Astrocyte (in vitro differentiated cells and primary cell): ENCODE data around the gene USHBP1. TPM values are rescaled to one million over a fixed set of nuclear protein-coding genes. Genes with fewer than 3 reads are reported as not detected.

Source experiments
- DNase-seq: peaks from one replicate; pipeline ENCODE4 v3.0.0-alpha.2; 2010; ENCODE audit warnings: low read depth
- FAIRE-seq: peaks from 2 replicates; lab custom pipeline; 2011; peaks lifted over from hg19 to GRCh38; lab: Jason Lieb, UNC
- H2AFZ ChIP-seq: 2 replicates; pipeline ENCODE4 v1.6.0; 2012; ENCODE audit warnings: low read depth, low read length, inconsistent platforms
- H3K27ac ChIP-seq: 2 replicates; pipeline ENCODE4 v1.5.1; 2011; ENCODE audit warnings: low read depth, low read length, inconsistent platforms
- H3K27me3 ChIP-seq: 2 replicates; pipeline ENCODE4 v1.6.0; 2011; ENCODE audit warnings: low read length, inconsistent platforms; ENCODE audit not compliant: insufficient read depth
- H3K36me3 ChIP-seq: 2 replicates; pipeline ENCODE4 v1.5.1; 2011; ENCODE audit warnings: low read length, inconsistent platforms; ENCODE audit not compliant: insufficient read depth
- H3K4me1 ChIP-seq: 2 replicates; pipeline ENCODE4 v1.5.1; 2011; ENCODE audit warnings: low read length, inconsistent platforms; ENCODE audit not compliant: insufficient read depth
- H3K4me2 ChIP-seq: 2 replicates; pipeline ENCODE4 v1.6.0; 2012; ENCODE audit warnings: low read length, inconsistent platforms
- H3K4me3 ChIP-seq: 2 replicates; pipeline ENCODE4 v1.5.1; 2011; ENCODE audit warnings: low read depth, mild to moderate bottlenecking, low read length, inconsistent platforms; ENCODE audit not compliant: insufficient read depth
- H3K79me2 ChIP-seq: 2 replicates; pipeline ENCODE4 v1.6.0; 2012; ENCODE audit warnings: mild to moderate bottlenecking, low read length, inconsistent platforms; ENCODE audit not compliant: insufficient read depth
- H3K9ac ChIP-seq: 2 replicates; pipeline ENCODE4 v1.6.0; 2012; ENCODE audit warnings: mild to moderate bottlenecking, low read length, inconsistent platforms
- H3K9me3 ChIP-seq: 2 replicates; pipeline ENCODE4 v1.5.1; 2012; ENCODE audit warnings: low read depth, mild to moderate bottlenecking, low read length, inconsistent platforms; ENCODE audit not compliant: insufficient read depth
- H4K20me1 ChIP-seq: 2 replicates; pipeline ENCODE4 v1.6.0; 2012; ENCODE audit warnings: low read length, inconsistent platforms; ENCODE audit not compliant: insufficient read depth
- H3K27ac Mint-ChIP-seq: one replicate; pipeline ENCODE4 v1.8.0; 2021; ENCODE audit warnings: mild to moderate bottlenecking, mixed read lengths; ENCODE audit not compliant: unreplicated experiment
- H3K27me3 Mint-ChIP-seq: one replicate; pipeline ENCODE4 v1.8.0; 2021; ENCODE audit warnings: low read depth, mixed read lengths; ENCODE audit not compliant: unreplicated experiment
- H3K36me3 Mint-ChIP-seq: one replicate; pipeline ENCODE4 v1.8.0; 2021; ENCODE audit warnings: low read depth, mixed read lengths; ENCODE audit not compliant: unreplicated experiment
- H3K4me1 Mint-ChIP-seq: one replicate; pipeline ENCODE4 v1.8.0; 2021; ENCODE audit warnings: low read depth, mixed read lengths; ENCODE audit not compliant: unreplicated experiment
- H3K4me3 Mint-ChIP-seq: one replicate; pipeline ENCODE4 v1.8.0; 2021; ENCODE audit warnings: mild to moderate bottlenecking, moderate library complexity, mixed read lengths; ENCODE audit not compliant: unreplicated experiment
- H3K9me3 Mint-ChIP-seq: one replicate; pipeline ENCODE4 v1.8.0; 2021; ENCODE audit warnings: mild to moderate bottlenecking, mixed read lengths; ENCODE audit not compliant: unreplicated experiment
- CTCF ChIP-seq: IDR thresholded peaks from 2 replicates; pipeline ENCODE4 v1.5.1; 2011; ENCODE audit warnings: low read depth, mild to moderate bottlenecking, inconsistent platforms, low read length, moderate library complexity; ENCODE audit not compliant: insufficient read depth
- EZH2 ChIP-seq: IDR thresholded peaks from 2 replicates; pipeline ENCODE4 v1.6.1; 2012; ENCODE audit warnings: mild to moderate bottlenecking, low read length, inconsistent platforms; ENCODE audit not compliant: insufficient read depth
- total RNA-seq: library from RNA; stranded (reverse); gene quantifications from 2 replicates; pipeline ENCODE4 v1.2.1, GENCODE V29; 2021

Gene USHBP1
- total RNA-seq, 1 donor from 2014 or later: 0.27 TPM

DNA sequence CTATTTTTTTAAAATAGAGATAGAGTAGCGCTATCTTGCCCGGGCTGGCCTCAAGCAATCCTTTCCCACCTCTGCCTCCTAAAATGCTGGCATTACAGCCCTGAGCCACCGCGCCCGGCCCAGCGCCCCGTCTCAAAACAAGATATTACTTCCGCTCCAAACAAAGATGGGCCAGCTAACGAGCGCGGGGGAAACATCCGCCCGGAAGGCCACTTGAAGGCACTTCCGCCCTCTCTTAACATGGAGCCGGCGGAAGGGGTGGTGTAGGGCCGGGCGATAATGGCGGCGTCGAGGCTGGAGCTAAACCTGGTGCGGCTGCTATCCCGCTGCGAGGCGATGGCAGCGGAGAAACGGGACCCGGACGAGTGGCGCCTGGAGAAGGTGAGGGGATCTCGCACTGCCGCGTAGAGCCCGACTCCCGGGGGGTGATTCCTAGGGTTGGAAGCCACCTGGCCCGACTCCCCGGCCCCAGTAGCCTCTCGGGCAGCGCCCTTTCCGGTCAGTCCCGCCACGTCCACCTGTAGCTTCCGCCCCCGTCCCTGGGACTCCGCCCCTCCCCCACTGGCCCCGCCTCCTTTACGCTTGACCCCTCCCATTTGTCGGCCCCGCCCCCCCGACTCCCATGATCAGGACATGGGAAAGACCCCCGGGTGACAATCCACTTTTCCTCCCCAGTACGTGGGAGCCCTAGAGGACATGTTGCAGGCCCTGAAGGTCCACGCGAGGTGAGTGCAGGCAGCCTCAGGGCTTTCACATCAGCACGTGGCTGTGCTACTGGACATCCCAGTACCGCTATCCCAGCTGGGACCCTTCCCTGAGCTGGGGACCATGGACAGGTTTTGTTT is 49.2 kb downstream of the USHBP1 start, which contains the start of gene USE1:
USE1 (plus strand) TSS at position 231 of the 845 bp plus-strand sequence; CDS start at position 280, 49 bp downstream.
- FAIRE-seq (no peak), DNase-seq (peak; percentile 86)
- Histone ChIP-seq H3K4me3 (peak within 1 kb of the TSS; percentile 70), H4K20me1 (no peaks in the 10 kb centered on the region), H3K27me3 (no peaks in the 10 kb centered on the region), H3K79me2 (peaks cover 8% of the 10 kb centered on the region), H3K9ac (peak within 1 kb of the TSS; percentile 94), H3K36me3 (peaks cover 9% of the 10 kb centered on the region), H3K9me3 (no peaks in the 10 kb centered on the region), H3K4me1 (peaks cover 14% of the 10 kb centered on the region), H3K4me2 (peak within 1 kb of the TSS; percentile 82), H3K27ac (peak within 1 kb of the TSS; percentile 94), H2AFZ (peak within 1 kb of the TSS; percentile 90)
- peaks cover 6% of the 10 kb centered on the region for H3K4me1 Mint-ChIP-seq
- TF ChIP-seq EZH2 (no peak), CTCF (no peak)
- peaks cover 25% of the 10 kb centered on the region for H3K36me3 Mint-ChIP-seq
- H3K27me3 Mint-ChIP-seq: no peaks in the 10 kb centered on the region
- peak within 1 kb of the TSS; percentile 93 for H3K27ac Mint-ChIP-seq
- H3K9me3 Mint-ChIP-seq: no peaks in the 10 kb centered on the region
- H3K4me3 Mint-ChIP-seq: peak within 1 kb of the TSS; percentile 87

DNA sequence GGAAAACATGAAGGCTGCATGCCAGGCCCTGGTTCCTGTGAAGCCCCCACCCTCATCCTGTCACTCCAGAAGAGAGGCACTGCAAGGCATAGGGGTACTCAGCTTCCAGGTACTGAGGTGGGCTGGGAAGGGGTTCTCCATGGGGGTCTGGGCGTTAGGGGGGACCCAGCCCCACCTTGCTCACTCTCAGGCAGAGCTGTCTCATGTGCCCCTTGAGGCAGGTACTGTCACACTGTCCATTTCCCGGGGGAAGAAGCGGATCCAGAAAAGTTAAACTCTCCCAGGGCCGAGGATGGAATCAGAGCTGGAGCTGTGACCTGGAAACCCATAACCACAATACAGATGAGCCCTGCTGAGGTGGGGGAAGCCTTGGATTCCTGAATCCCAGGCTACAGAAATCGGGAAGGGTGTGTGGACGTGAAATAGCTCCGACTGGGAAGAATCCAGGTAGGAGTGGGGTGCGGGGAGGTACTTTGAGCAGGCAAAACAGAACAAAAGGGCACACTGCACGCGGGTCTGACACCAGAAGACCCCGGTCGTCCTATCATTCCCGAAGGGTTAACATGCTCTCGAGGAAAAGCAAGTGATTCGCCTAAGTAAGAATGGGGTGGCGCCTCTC is 49.9 kb downstream of the USHBP1 start:
- DNase-seq: no peak
- TF ChIP-seq EZH2 (no peak), CTCF (no peak)
- no peaks in the 10 kb centered on the region for H3K27me3 Mint-ChIP-seq
- peaks cover 4% of the 10 kb centered on the region for H3K4me1 Mint-ChIP-seq
- peaks cover 8% of the 10 kb centered on the region for H3K79me2 ChIP-seq
- H3K27me3 ChIP-seq: no peaks in the 10 kb centered on the region
- peak overlapping the region; percentile 93 for H3K27ac Mint-ChIP-seq
- H4K20me1 ChIP-seq: no peaks in the 10 kb centered on the region
- peaks cover 15% of the 10 kb centered on the region for H3K4me1 ChIP-seq
- H3K4me2 ChIP-seq: peak overlapping the region; percentile 82
- H3K36me3 ChIP-seq: peaks cover 13% of the 10 kb centered on the region
- H3K4me3 Mint-ChIP-seq: peak overlapping the region; percentile 87
- H3K4me3 ChIP-seq: peak overlapping the region; percentile 70
- peaks cover 22% of the 10 kb centered on the region for H3K36me3 Mint-ChIP-seq
- H2AFZ ChIP-seq: peak overlapping the region; percentile 90
- no peaks in the 10 kb centered on the region for H3K9me3 Mint-ChIP-seq
- H3K27ac ChIP-seq: peak overlapping the region; percentile 94
- no peak for FAIRE-seq
- H3K9me3 ChIP-seq: no peaks in the 10 kb centered on the region
- peak overlapping the region; percentile 94 for H3K9ac ChIP-seq
